ENCODE results near the gene MRPL49. TPM values are rescaled to one million over a fixed set of nuclear protein-coding genes. Genes with fewer than 3 reads are reported as not detected.

Gene MRPL49
- total and polyA plus RNA-seq, 2 experiments from 2014 or later: 27.7 to 61.9 TPM

DNA sequence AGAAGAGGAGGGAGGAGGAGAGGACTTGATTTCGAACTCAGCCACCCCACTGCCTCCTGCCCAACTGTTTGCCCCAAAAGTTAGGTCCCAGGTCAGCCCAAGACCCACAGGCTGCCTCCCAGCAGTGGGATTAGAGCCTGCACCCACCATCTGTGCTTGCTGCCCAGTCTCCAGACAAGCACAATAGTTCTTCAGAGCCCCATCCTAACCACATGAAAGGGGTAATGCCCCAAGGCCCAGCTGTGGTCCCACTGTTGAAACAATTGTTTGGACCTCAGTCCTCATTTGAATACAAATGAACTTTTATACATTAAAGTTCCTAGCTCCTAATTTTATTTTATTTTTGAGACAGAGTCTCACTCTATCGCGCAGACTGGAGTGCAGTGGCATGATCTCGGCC, 31.5 kb upstream of the MRPL49 start:
- TF ChIP-seq, protein P1, sequence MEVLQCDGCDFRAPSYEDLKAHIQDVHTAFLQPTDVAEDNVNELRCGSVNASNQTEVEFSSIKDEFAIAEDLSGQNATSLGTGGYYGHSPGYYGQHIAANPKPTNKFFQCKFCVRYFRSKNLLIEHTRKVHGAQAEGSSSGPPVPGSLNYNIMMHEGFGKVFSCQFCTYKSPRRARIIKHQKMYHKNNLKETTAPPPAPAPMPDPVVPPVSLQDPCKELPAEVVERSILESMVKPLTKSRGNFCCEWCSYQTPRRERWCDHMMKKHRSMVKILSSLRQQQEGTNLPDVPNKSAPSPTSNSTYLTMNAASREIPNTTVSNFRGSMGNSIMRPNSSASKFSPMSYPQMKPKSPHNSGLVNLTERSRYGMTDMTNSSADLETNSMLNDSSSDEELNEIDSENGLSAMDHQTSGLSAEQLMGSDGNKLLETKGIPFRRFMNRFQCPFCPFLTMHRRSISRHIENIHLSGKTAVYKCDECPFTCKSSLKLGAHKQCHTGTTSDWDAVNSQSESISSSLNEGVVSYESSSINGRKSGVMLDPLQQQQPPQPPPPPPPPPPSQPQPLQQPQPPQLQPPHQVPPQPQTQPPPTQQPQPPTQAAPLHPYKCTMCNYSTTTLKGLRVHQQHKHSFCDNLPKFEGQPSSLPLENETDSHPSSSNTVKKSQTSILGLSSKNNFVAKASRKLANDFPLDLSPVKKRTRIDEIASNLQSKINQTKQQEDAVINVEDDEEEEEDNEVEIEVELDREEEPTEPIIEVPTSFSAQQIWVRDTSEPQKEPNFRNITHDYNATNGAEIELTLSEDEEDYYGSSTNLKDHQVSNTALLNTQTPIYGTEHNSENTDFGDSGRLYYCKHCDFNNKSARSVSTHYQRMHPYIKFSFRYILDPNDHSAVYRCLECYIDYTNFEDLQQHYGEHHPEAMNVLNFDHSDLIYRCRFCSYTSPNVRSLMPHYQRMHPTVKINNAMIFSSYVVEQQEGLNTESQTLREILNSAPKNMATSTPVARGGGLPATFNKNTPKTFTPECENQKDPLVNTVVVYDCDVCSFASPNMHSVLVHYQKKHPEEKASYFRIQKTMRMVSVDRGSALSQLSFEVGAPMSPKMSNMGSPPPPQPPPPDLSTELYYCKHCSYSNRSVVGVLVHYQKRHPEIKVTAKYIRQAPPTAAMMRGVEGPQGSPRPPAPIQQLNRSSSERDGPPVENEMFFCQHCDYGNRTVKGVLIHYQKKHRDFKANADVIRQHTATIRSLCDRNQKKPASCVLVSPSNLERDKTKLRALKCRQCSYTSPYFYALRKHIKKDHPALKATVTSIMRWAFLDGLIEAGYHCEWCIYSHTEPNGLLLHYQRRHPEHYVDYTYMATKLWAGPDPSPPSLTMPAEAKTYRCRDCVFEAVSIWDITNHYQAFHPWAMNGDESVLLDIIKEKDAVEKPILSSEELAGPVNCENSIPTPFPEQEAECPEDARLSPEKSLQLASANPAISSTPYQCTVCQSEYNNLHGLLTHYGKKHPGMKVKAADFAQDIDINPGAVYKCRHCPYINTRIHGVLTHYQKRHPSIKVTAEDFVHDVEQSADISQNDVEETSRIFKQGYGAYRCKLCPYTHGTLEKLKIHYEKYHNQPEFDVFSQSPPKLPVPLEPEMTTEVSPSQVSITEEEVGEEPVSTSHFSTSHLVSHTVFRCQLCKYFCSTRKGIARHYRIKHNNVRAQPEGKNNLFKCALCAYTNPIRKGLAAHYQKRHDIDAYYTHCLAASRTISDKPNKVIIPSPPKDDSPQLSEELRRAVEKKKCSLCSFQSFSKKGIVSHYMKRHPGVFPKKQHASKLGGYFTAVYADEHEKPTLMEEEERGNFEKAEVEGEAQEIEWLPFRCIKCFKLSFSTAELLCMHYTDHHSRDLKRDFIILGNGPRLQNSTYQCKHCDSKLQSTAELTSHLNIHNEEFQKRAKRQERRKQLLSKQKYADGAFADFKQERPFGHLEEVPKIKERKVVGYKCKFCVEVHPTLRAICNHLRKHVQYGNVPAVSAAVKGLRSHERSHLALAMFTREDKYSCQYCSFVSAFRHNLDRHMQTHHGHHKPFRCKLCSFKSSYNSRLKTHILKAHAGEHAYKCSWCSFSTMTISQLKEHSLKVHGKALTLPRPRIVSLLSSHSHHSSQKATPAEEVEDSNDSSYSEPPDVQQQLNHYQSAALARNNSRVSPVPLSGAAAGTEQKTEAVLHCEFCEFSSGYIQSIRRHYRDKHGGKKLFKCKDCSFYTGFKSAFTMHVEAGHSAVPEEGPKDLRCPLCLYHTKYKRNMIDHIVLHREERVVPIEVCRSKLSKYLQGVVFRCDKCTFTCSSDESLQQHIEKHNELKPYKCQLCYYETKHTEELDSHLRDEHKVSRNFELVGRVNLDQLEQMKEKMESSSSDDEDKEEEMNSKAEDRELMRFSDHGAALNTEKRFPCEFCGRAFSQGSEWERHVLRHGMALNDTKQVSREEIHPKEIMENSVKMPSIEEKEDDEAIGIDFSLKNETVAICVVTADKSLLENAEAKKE (CRISPR knock-in tag; IDR thresholded peaks at IDR 0.05): no peak
- TF ChIP-seq, protein P2, sequence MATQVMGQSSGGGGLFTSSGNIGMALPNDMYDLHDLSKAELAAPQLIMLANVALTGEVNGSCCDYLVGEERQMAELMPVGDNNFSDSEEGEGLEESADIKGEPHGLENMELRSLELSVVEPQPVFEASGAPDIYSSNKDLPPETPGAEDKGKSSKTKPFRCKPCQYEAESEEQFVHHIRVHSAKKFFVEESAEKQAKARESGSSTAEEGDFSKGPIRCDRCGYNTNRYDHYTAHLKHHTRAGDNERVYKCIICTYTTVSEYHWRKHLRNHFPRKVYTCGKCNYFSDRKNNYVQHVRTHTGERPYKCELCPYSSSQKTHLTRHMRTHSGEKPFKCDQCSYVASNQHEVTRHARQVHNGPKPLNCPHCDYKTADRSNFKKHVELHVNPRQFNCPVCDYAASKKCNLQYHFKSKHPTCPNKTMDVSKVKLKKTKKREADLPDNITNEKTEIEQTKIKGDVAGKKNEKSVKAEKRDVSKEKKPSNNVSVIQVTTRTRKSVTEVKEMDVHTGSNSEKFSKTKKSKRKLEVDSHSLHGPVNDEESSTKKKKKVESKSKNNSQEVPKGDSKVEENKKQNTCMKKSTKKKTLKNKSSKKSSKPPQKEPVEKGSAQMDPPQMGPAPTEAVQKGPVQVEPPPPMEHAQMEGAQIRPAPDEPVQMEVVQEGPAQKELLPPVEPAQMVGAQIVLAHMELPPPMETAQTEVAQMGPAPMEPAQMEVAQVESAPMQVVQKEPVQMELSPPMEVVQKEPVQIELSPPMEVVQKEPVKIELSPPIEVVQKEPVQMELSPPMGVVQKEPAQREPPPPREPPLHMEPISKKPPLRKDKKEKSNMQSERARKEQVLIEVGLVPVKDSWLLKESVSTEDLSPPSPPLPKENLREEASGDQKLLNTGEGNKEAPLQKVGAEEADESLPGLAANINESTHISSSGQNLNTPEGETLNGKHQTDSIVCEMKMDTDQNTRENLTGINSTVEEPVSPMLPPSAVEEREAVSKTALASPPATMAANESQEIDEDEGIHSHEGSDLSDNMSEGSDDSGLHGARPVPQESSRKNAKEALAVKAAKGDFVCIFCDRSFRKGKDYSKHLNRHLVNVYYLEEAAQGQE (IDR thresholded peaks at IDR 0.05; ENCODE audit: unreplicated experiment): no peak
- no peak for TF ChIP-seq EZH2phosphoT487 (IDR thresholded peaks at IDR 0.05; ENCODE audit: unreplicated experiment)
- no peak for TF ChIP-seq EZH2 (IDR thresholded peaks at IDR 0.05; ENCODE audit: low read depth, unreplicated experiment)

More for the DNA sequence above, 31.5 kb upstream of the MRPL49 start:
- Histone ChIP-seq H3K9me2 (ENCODE audit: insufficient read depth) (no peaks in the 10 kb centered on the region), H2AFZ (no peak overlapping the region), H3K4me3 (no peak overlapping the region), H3K79me2 (replicated peaks; ENCODE audit: insufficient read depth) (no peaks in the 10 kb centered on the region), H3K27ac (ENCODE audit: low read depth) (no peak overlapping the region), H3F3A (replicated peaks; ENCODE audit: low read depth) (no peaks in the 10 kb centered on the region), H4K20me1 (replicated peaks; ENCODE audit: insufficient read depth) (no peaks in the 10 kb centered on the region), H3K27me3 (ENCODE audit: insufficient read depth) (no peaks in the 10 kb centered on the region), H3K4me2 (no peak overlapping the region), H3K36me3 (ENCODE audit: insufficient read depth) (no peaks in the 10 kb centered on the region), H3K4me1 (ENCODE audit: insufficient read depth) (no peaks in the 10 kb centered on the region)
- Mint-ChIP-seq H3K4me1 (no peaks in the 10 kb centered on the region), H3K36me3 (ENCODE audit: low read depth) (peaks cover 4% of the 10 kb centered on the region; the same call in 2 of the 3 replicates), H3K27me3 (ENCODE audit: insufficient read depth, low read depth, poor library complexity) (peaks cover 4% of the 10 kb centered on the region), H3K4me3 (no peak overlapping the region), H3K9me3 (no peaks in the 10 kb centered on the region), H3K27ac (no peak overlapping the region)
- no peak for ATAC-seq
- no peak for DNase-seq (ENCODE audit: low spot score)
